SK-N-SH (cell line): ENCODE data around the gene SNAP29. TPM values are rescaled to one million over a fixed set of nuclear protein-coding genes. Genes with fewer than 3 reads are reported as not detected.

Experiments
- CTCF ChIA-PET: fragments of 300-600, 350-600 bp; formaldehyde crosslinking; extraction: SDS; loops from one replicate; lab custom pipeline; 2021; lab: Yijun Ruan, JAX
- POLR2A ChIA-PET: fragments of 350-600 bp; sonication (Branson Sonifier 250); formaldehyde crosslinking; extraction: SDS; loops from one replicate; lab custom pipeline; 2020; ENCODE audit warnings: antibody characterized with exemption, inconsistent platforms; lab: Yijun Ruan, JAX
- DNase-seq: peaks from one replicate; pipeline ENCODE4 v3.0.0; 2012
- H2AFZ ChIP-seq: fragments of 200-600 bp; sonication (generic); 2 replicates; pipeline ENCODE4 v1.8.1; 2016; ENCODE audit warnings: antibody characterized with exemption, mild to moderate bottlenecking, low read depth
- H3F3A ChIP-seq: fragments of 200-600 bp; sonication (generic); replicated peaks from 2 replicates; pipeline ENCODE3; 2016; ENCODE audit warnings: antibody characterized with exemption, mild to moderate bottlenecking; ENCODE audit not compliant: insufficient read depth
- H3K27ac ChIP-seq, 2 experiments: fragments of 200-500 bp in 1 of 2; fragments of 200-600 bp in 1 of 2; sonication (Bioruptor generic) in 1 of 2; sonication (generic), shearing (Covaris generic) in 1 of 2; 2 replicates each; pipeline versions ENCODE4 v1.5.1 to v1.6.1; 2014 to 2016; ENCODE audit warnings: low read depth in 2 of 2, inconsistent platforms in 1 of 2, low read length in 1 of 2, mild to moderate bottlenecking in 1 of 2, mixed read lengths in 1 of 2
- H3K27me3 ChIP-seq: fragments of 200-600 bp; sonication (generic), shearing (Covaris generic); 2 replicates; pipeline ENCODE4 v1.6.1; 2016; ENCODE audit warnings: mixed run types; ENCODE audit not compliant: insufficient read depth
- H3K36me3 ChIP-seq, 2 experiments: fragments of 200-500 bp in 1 of 2; fragments of 200-600 bp in 1 of 2; sonication (Bioruptor generic) in 1 of 2; sonication (generic) in 1 of 2; replicated peaks in 1 of 2; 2 replicates each; pipeline versions ENCODE3 to v1.5.1; 2014 to 2016; ENCODE audit warnings: low read length in 1 of 2, mild to moderate bottlenecking in 1 of 2; ENCODE audit not compliant: insufficient read depth in 2 of 2, control insufficient read depth in 1 of 2
- H3K4me1 ChIP-seq, 2 experiments: fragments of 200-500 bp in 1 of 2; fragments of 200-600 bp in 1 of 2; sonication (Bioruptor generic) in 1 of 2; sonication (generic), shearing (Covaris generic) in 1 of 2; 2 replicates each; pipeline versions ENCODE4 v1.5.1 to v1.6.1; 2014 to 2016; ENCODE audit warnings: low read depth in 1 of 2, low read length in 1 of 2, mixed run types in 1 of 2; ENCODE audit not compliant: insufficient read depth in 2 of 2, control insufficient read depth in 1 of 2
- H3K4me2 ChIP-seq: fragments of 200-600 bp; sonication (generic), shearing (Covaris generic); 2 replicates; pipeline ENCODE4 v1.6.1; 2017; ENCODE audit warnings: mixed run types
- H3K4me3 ChIP-seq, 2 experiments: fragments of 200-500 bp in 1 of 2; fragments of 200-600 bp in 1 of 2; sonication (Bioruptor generic) in 1 of 2; sonication (generic), shearing (Covaris generic) in 1 of 2; 2 replicates each; pipeline versions ENCODE4 v1.5.1 to v1.8.1; 2014 to 2016; ENCODE audit warnings: low read depth in 2 of 2, inconsistent platforms in 1 of 2, low read length in 1 of 2, mild to moderate bottlenecking in 1 of 2, mixed read lengths in 1 of 2, moderate library complexity in 1 of 2
- H3K79me2 ChIP-seq: fragments of 200-600 bp; sonication (generic); 2 replicates; pipeline ENCODE4 v1.8.1; 2017; ENCODE audit warnings: mild to moderate bottlenecking; ENCODE audit not compliant: insufficient read depth
- H3K9ac ChIP-seq: fragments of 200-600 bp; sonication (generic); 2 replicates; pipeline ENCODE4 v1.6.1; 2017; ENCODE audit warnings: mixed run types
- H3K9me2 ChIP-seq: fragments of 200-600 bp; sonication (generic); 2 replicates; pipeline ENCODE4 v1.6.1; 2017; ENCODE audit warnings: mixed run types
- H3K9me3 ChIP-seq: fragments of 200-600 bp; sonication (generic); 2 replicates; pipeline ENCODE4 v1.6.1; 2017; ENCODE audit warnings: mixed run types, mild to moderate bottlenecking, moderate library complexity
- H4K20me1 ChIP-seq: fragments of 200-600 bp; sonication (generic); 2 replicates; pipeline ENCODE4 v1.6.1; 2017; ENCODE audit warnings: mild to moderate bottlenecking, mixed run types; ENCODE audit not compliant: insufficient read depth
- CHD2 ChIP-seq: fragments of 150-350 bp; IDR thresholded peaks from 2 replicates; pipeline ENCODE4 v1.6.1; 2018; ENCODE audit warnings: low read length; ENCODE audit not compliant: partially characterized antibody
- EP300 ChIP-seq, 2 experiments: IDR thresholded peaks; 2 replicates each; pipeline versions ENCODE4 v1.4.0 to v1.6.1; 2012; ENCODE audit warnings: borderline replicate concordance in 1 of 2, low read depth in 1 of 2, low read length in 1 of 2
- FOSL2 ChIP-seq: IDR thresholded peaks from 2 replicates; pipeline ENCODE4 v1.4.0; 2012; ENCODE audit warnings: low read depth, mild to moderate bottlenecking, moderate library complexity, borderline replicate concordance
- FOXJ3 ChIP-seq: sonication (generic); formaldehyde crosslinking; IDR thresholded peaks from 2 replicates; pipeline ENCODE4 v1.5.1; 2020; ENCODE audit warnings: mild to moderate bottlenecking, missing genetic modification reagents
- FOXM1 ChIP-seq: IDR thresholded peaks from 2 replicates; pipeline ENCODE4 v1.4.0; 2012; ENCODE audit warnings: low read depth, mild to moderate bottlenecking
- GABPA ChIP-seq: IDR thresholded peaks from 2 replicates; pipeline ENCODE4 v1.4.0; 2012; ENCODE audit warnings: low read depth, mild to moderate bottlenecking
- GATA2 ChIP-seq: sonication (generic); formaldehyde crosslinking; IDR thresholded peaks from 2 replicates; pipeline ENCODE4 v1.5.0; 2020; ENCODE audit warnings: mild to moderate bottlenecking, missing genetic modification reagents
- JUND ChIP-seq: IDR thresholded peaks from 2 replicates; pipeline ENCODE4 v1.4.0; 2012
- MEF2A ChIP-seq: IDR thresholded peaks from 2 replicates; pipeline ENCODE4 v1.4.0; 2012; ENCODE audit warnings: low read depth, borderline replicate concordance
- NFIC ChIP-seq: IDR thresholded peaks from 2 replicates; pipeline ENCODE4 v1.4.0; 2012; ENCODE audit warnings: borderline replicate concordance
- POLR2AphosphoS5 ChIP-seq: IDR thresholded peaks from 2 replicates; pipeline ENCODE4 v1.6.1; 2012; ENCODE audit warnings: low read depth, low read length
- RAD21 ChIP-seq: IDR thresholded peaks from 2 replicates; pipeline ENCODE4 v1.6.1; 2012; ENCODE audit warnings: mild to moderate bottlenecking, low read length
- REST ChIP-seq: IDR thresholded peaks from 2 replicates; pipeline ENCODE4 v1.6.1; 2012; ENCODE audit warnings: mild to moderate bottlenecking, low read depth, low read length, moderate library complexity
- SIN3A ChIP-seq: IDR thresholded peaks from 2 replicates; pipeline ENCODE4 v1.6.1; 2012; ENCODE audit warnings: low read depth, mild to moderate bottlenecking, low read length, moderate library complexity, borderline replicate concordance
- SMC3 ChIP-seq: IDR thresholded peaks from 2 replicates; pipeline ENCODE4 v1.6.1; 2012; ENCODE audit warnings: low read depth, low read length, improper control_type of control experiment
- TAF1 ChIP-seq: IDR thresholded peaks from 2 replicates; pipeline ENCODE4 v1.6.1; 2012; ENCODE audit warnings: low read depth, mild to moderate bottlenecking, low read length, moderate library complexity, borderline replicate concordance
- TCF12 ChIP-seq: IDR thresholded peaks from 2 replicates; pipeline ENCODE4 v1.4.0; 2012
- YY1 ChIP-seq: IDR thresholded peaks from 2 replicates; pipeline ENCODE4 v1.4.0; 2012; ENCODE audit warnings: low read depth, mild to moderate bottlenecking
- ZBTB33 ChIP-seq: IDR thresholded peaks from 2 replicates; pipeline ENCODE4 v1.4.0; 2012; ENCODE audit warnings: low read depth, borderline replicate concordance
- WGBS: methylation state at CpG from one replicate; pipeline ENCODE4 v1.1.6; 2017; ENCODE audit warnings: low lambda C conversion rate; 5-methylcytosine and 5-hydroxymethylcytosine counted together
- polyA plus RNA-seq, 3 experiments: library from polyadenylated mRNA; depleted of rRNA; stranded (reverse); fragments of >200 nt; gene quantifications; 2 replicates each; pipeline ENCODE4 v1.2.3, GENCODE V29; 2012

The SNAP29 gene
- polyA plus RNA-seq, 1 of the 3 experiments (the other 2 are of a cell fraction), result 37.3 TPM

- no peaks in the 10 kb centered on the region for H4K20me1 ChIP-seq
- H3K4me3 ChIP-seq, result no peak overlapping the region
- 92% methylated on average over 3 of the region's 3 CpGs for WGBS
Measured at GRCh38 chr22:20877715-20878114, 18.9 kb downstream of the SNAP29 start.

GRCh38 chr22:20881231-20881630, 22.4 kb downstream of the SNAP29 start:
- H3K9me3 ChIP-seq, result no peaks in the 10 kb centered on the region
- H3K4me1 ChIP-seq, result peaks cover 0 to 13% of the 10 kb centered on the region in 2 experiments; a peak in 1 of 4 replicates
- TF ChIP-seq JUND (no peak), REST (no peak), FOSL2 (no peak), TAF1 (no peak), SIN3A (no peak), FOXM1 (no peak), GATA2 (CRISPR knock-in tag) (no peak), POLR2AphosphoS5 (no peak), NFIC (no peak), EP300 (IDR thresholded peaks at IDR 0.05; ENCODE audit: borderline replicate concordance in 1 of 2, low read depth in 1 of 2, low read length in 1 of 2) (no peak), GABPA (no peak), SMC3 (no peak), ZBTB33 (no peak), RAD21 (no peak), YY1 (no peak), MEF2A (no peak), TCF12 (no peak), FOXJ3 (no peak)
- peaks cover 10% of the 10 kb centered on the region for H3F3A ChIP-seq
- H4K20me1 ChIP-seq, result no peaks in the 10 kb centered on the region
- no peaks in the 10 kb centered on the region for H3K79me2 ChIP-seq
- H3K27me3 ChIP-seq, result no peaks in the 10 kb centered on the region
- ChIA-PET CTCF (interaction anchor here (1.1 to 1.7 kb wide), 2 partner anchors 9 to 101 kb away, joined by 4 read pairs; partner anchors contain the start of gene LZTR1), POLR2A (interaction anchor here (1.0 kb wide), 1 partner anchor 14 kb away, joined by 3 read pairs; no protein-coding TSS in a partner anchor)
- 89% methylated on average over 5 of the region's 5 CpGs for WGBS
- no peaks in the 10 kb centered on the region for H3K9me2 ChIP-seq
- no peak overlapping the region for H2AFZ ChIP-seq
- peaks cover 6 to 12% of the 10 kb centered on the region in 2 experiments for H3K36me3 ChIP-seq
- DNase-seq, result no peak
- no peak overlapping the region for H3K27ac ChIP-seq
- H3K4me3 ChIP-seq, result no peak overlapping the region
- H3K4me2 ChIP-seq, result no peak overlapping the region
- H3K9ac ChIP-seq, result no peak overlapping the region

More at GRCh38 chr22:20877715-20878114, 18.9 kb downstream of the SNAP29 start:
- peaks cover 10 to 12% of the 10 kb centered on the region in 2 experiments for H3K36me3 ChIP-seq
- ChIA-PET POLR2A (interaction anchor here (0.6 kb wide), 1 partner anchor 82 kb away, joined by 3 read pairs; no protein-coding TSS in a partner anchor), CTCF (interaction anchor here (2.2 kb wide), 1 partner anchor 8 kb away, joined by 11 read pairs; no protein-coding TSS in a partner anchor)
- H3K79me2 ChIP-seq, result no peaks in the 10 kb centered on the region
- H2AFZ ChIP-seq, result no peak overlapping the region
- TF ChIP-seq SIN3A, result no peak
- no peak for TF ChIP-seq CHD2
- no peak overlapping the region for H3K9ac ChIP-seq
- H3K9me2 ChIP-seq, result no peaks in the 10 kb centered on the region
- H3K27me3 ChIP-seq, result no peaks in the 10 kb centered on the region
- no peak overlapping the region for H3K27ac ChIP-seq
- H3K9me3 ChIP-seq, result no peaks in the 10 kb centered on the region
- no peaks in the 10 kb centered on the region for H3F3A ChIP-seq
- H3K4me1 ChIP-seq, result no peaks in the 10 kb centered on the region
- DNase-seq, result no peak
- no peak overlapping the region for H3K4me2 ChIP-seq
